Spleen (tissue), 7 donors: ENCODE data around the gene PTPRN2.

Source experiments
- POLR2A ChIP-seq, 3 donors: fragments of 450-650 bp; IDR thresholded peaks; one replicate each; pipeline ENCODE4 v1.5.1; 2017; ENCODE audit warnings: antibody characterized with exemption in 3 of 3, mild to moderate bottlenecking in 1 of 3
- POLR2AphosphoS5 ChIP-seq, 3 donors: sonication (generic); formaldehyde crosslinking; IDR thresholded peaks; one replicate each; pipeline ENCODE4 v1.5.1; 2017; ENCODE audit warnings: antibody characterized with exemption in 3 of 3
- TF ChIP-seq, protein P1 (sequence below), 11 experiments: fragments of 200-600 bp in 7 of 11; fragments of 450-650 bp in 4 of 11; sonication (generic) in 4 of 11; IDR thresholded peaks in 8 of 11; conservative IDR thresholded peaks in 3 of 11; 1 replicate in 7 of 11; 2 replicates in 4 of 11; pipeline versions ENCODE4 v1.4.0 to v1.8.0; 2016 to 2021; ENCODE audit warnings: antibody characterized with exemption in 11 of 11, inconsistent platforms in 4 of 11, mild to moderate bottlenecking in 1 of 11
- donor health status: DM: no; HTN: no; CAD: no; lungs with moderate emphysema.
- donor health status: DM: no; HTN: no; CAD: no.
- donor health status: DM: no; HTN: no; CAD: no.

GRCh38 chr7:158299607-158300006, 288.0 kb downstream of the PTPRN2 start:
- TF ChIP-seq, protein P1, sequence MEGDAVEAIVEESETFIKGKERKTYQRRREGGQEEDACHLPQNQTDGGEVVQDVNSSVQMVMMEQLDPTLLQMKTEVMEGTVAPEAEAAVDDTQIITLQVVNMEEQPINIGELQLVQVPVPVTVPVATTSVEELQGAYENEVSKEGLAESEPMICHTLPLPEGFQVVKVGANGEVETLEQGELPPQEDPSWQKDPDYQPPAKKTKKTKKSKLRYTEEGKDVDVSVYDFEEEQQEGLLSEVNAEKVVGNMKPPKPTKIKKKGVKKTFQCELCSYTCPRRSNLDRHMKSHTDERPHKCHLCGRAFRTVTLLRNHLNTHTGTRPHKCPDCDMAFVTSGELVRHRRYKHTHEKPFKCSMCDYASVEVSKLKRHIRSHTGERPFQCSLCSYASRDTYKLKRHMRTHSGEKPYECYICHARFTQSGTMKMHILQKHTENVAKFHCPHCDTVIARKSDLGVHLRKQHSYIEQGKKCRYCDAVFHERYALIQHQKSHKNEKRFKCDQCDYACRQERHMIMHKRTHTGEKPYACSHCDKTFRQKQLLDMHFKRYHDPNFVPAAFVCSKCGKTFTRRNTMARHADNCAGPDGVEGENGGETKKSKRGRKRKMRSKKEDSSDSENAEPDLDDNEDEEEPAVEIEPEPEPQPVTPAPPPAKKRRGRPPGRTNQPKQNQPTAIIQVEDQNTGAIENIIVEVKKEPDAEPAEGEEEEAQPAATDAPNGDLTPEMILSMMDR (IDR thresholded peaks at IDR 0.05 in 8 of 11, conservative IDR thresholded peaks at IDR 0.05 in 3 of 11): no peak
- TF ChIP-seq POLR2A (IDR thresholded peaks at IDR 0.05) (no peak), POLR2AphosphoS5 (IDR thresholded peaks at IDR 0.05) (no peak)
